ENCODE data around the gene TSPAN1.
"Not testable (repeated sequence)": the region's sequence is repeated elsewhere in the genome, so short reads cannot be mapped to it uniquely, and the experiment has no call there.

The TSPAN1 gene

GRCh38 chr1:46220808-46221207 lies 45.9 kb downstream of the TSPAN1 start:
- no peak for DNase-seq

- no peak for DNase-seq
These were observed 46.9 kb downstream of the TSPAN1 start for GRCh38 chr1:46221749-46222148.

DNA sequence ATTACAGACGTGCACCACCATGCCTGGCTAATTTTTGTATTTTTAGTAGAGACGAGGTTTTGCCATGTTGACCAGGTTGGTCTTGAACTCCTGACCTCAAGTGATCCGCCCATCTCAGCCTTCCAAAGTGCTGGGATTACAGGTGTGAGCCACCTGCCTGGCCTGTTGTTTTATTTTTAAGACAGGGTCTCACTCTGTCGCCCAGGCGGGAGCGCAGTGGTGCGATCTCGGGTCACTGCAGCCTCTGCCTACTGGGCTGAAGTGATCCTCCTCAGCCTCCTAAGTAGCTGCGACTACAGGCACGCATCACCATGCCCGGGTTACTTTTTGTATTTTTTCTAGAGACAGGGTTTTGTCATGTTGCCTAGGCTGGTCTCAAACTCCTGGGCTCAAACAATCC lies 48.2 kb downstream of the TSPAN1 start:
- not testable (repeated sequence) for DNase-seq

GRCh38 chr1:46223472-46223943 lies 48.6 kb downstream of the TSPAN1 start:
- peak; percentile 83 for DNase-seq

DNA sequence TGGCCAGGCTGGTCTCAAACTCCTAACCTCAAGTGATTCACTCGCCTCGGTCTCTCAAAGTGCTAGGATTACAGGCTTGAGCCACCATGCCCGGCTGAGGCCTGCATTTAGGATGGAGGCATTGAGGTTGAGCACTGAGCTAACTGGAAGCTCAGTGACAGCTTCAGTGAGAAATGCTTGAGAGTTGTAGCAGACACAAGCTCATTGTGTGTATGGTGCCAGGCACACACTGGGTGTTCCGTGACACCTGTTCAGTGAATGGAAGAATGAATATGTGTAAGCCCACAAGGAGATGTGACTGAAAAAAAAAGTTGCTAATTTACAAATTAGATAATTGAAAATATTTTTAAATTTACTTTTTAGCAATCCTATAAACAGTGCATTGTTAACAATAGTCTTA lies 50.1 kb downstream of the TSPAN1 start:
- no peak for DNase-seq

- DNase-seq: not testable (repeated sequence)
These were observed 56.3 kb downstream of the TSPAN1 start for GRCh38 chr1:46231231-46231630.

All from fibroblast of skin of right quadriceps (primary cell).